ENCODE data around the gene ZNF521. TPM values are rescaled to one million over a fixed set of nuclear protein-coding genes. Genes with fewer than 3 reads are reported as not detected.

ZNF521 gene
- total and polyA plus RNA-seq, 2 experiments from 2014 or later = 3.1 to 9.2 TPM

GRCh38 chr18:25097057-25097456 lies 254.9 kb downstream of the ZNF521 start (continued):
- TF ChIP-seq CTCF (conservative IDR thresholded peaks at IDR 0.05; ENCODE audit: low read depth in 2 of 2) (no peak), NANOG (IDR thresholded peaks at IDR 0.05; ENCODE audit: borderline replicate concordance) (no peak), REST (IDR thresholded peaks at IDR 0.05; ENCODE audit: unreplicated experiment) (no peak), ZNF331 (CRISPR knock-in tag; IDR thresholded peaks at IDR 0.05; ENCODE audit: low read depth) (no peak), EZH2 (IDR thresholded peaks at IDR 0.05; ENCODE audit: low read depth, unreplicated experiment) (no peak), EZH2phosphoT487 (IDR thresholded peaks at IDR 0.05; ENCODE audit: unreplicated experiment) (no peak), JUNB (IDR thresholded peaks at IDR 0.05; ENCODE audit: unreplicated experiment) (no peak), POLR2AphosphoS5 (IDR thresholded peaks at IDR 0.05; ENCODE audit: low read depth) (no peak), ETS1 (IDR thresholded peaks at IDR 0.05) (no peak)

GRCh38 chr18:25093141-25093540 lies 258.8 kb downstream of the ZNF521 start:
- no peak overlapping the region for H2AFZ ChIP-seq
- Mint-ChIP-seq H3K9me3 (no peaks in the 10 kb centered on the region), H3K27me3 (ENCODE audit: insufficient read depth, low read depth, poor library complexity) (no peaks in the 10 kb centered on the region), H3K4me1 (peaks cover 21% of the 10 kb centered on the region), H3K4me3 (no peak overlapping the region), H3K27ac (no peak overlapping the region), H3K36me3 (ENCODE audit: low read depth) (0 out of 3 replicates have a peak, but pooled peaks cover 2% of the 10 kb centered on the region)
- H3K27me3 ChIP-seq (ENCODE audit: insufficient read depth) = no peaks in the 10 kb centered on the region
- no peaks in the 10 kb centered on the region for H3F3A ChIP-seq (replicated peaks; ENCODE audit: low read depth)
- no peak overlapping the region for H3K4me3 ChIP-seq
- no peaks in the 10 kb centered on the region for H3K4me1 ChIP-seq (ENCODE audit: insufficient read depth)
- ATAC-seq (no peak), DNase-seq (ENCODE audit: low spot score) (no peak)
- H3K4me2 ChIP-seq = no peak overlapping the region
- H3K36me3 ChIP-seq (ENCODE audit: insufficient read depth) = no peaks in the 10 kb centered on the region
- no peaks in the 10 kb centered on the region for H3K79me2 ChIP-seq (replicated peaks; ENCODE audit: insufficient read depth)
- H3K9me2 ChIP-seq (ENCODE audit: insufficient read depth) = no peaks in the 10 kb centered on the region
- no peak overlapping the region for H3K27ac ChIP-seq (ENCODE audit: low read depth)
- H4K20me1 ChIP-seq (replicated peaks; ENCODE audit: insufficient read depth) = no peaks in the 10 kb centered on the region
- no peak for TF ChIP-seq CTCF (conservative IDR thresholded peaks at IDR 0.05; ENCODE audit: low read depth in 2 of 2)
- TF ChIP-seq STAT1 (IDR thresholded peaks at IDR 0.05; ENCODE audit: unreplicated experiment) = no peak
- no peak for TF ChIP-seq POLR2AphosphoS5 (IDR thresholded peaks at IDR 0.05; ENCODE audit: low read depth)
- TF ChIP-seq NANOG (IDR thresholded peaks at IDR 0.05; ENCODE audit: borderline replicate concordance) = no peak

Measured in GM23338 (cell line).